ENCODE data around the gene BAX.

Gene BAX

GRCh38 chr19:48963371-48964204 lies 8.9 kb downstream of the BAX start:
- peak; percentile 87 for DNase-seq (ENCODE audit: low spot score)
- TF ChIP-seq CTCF (IDR thresholded peaks at IDR 0.05; ENCODE audit: extremely low read depth, missing control alignments) = no peak

GRCh38 chr19:48964205-48965039 lies 9.7 kb downstream of the BAX start:
- no peak for TF ChIP-seq CTCF (IDR thresholded peaks at IDR 0.05; ENCODE audit: extremely low read depth, missing control alignments)
- no peak for DNase-seq (ENCODE audit: low spot score)

- no peak for TF ChIP-seq CTCF (IDR thresholded peaks at IDR 0.05; ENCODE audit: extremely low read depth, missing control alignments)
- peak; percentile 97 for DNase-seq (ENCODE audit: low spot score)
Measured at GRCh38 chr19:48965040-48965805, 10.5 kb downstream of the BAX start, which contains the start of gene FTL. Gene FTL, plus strand, starts transcription at chr19:48965309. Its CDS starts 199 bp downstream, at chr19:48965508.

GRCh38 chr19:48965806-48966540 lies 11.3 kb downstream of the BAX start:
- TF ChIP-seq CTCF (IDR thresholded peaks at IDR 0.05; ENCODE audit: extremely low read depth, missing control alignments) = no peak
- peak; percentile 79 for DNase-seq (ENCODE audit: low spot score)

GRCh38 chr19:48966541-48967345 lies 12.1 kb downstream of the BAX start:
- DNase-seq (ENCODE audit: low spot score) = no peak
- TF ChIP-seq CTCF (IDR thresholded peaks at IDR 0.05; ENCODE audit: extremely low read depth, missing control alignments) = no peak
